SKM-1 treated with dmso at 0.1 percent for 144 hours (cell line): Measurements from ENCODE around the gene THEM4.
"Not testable (repeated sequence)": the region's sequence is repeated elsewhere in the genome, so short reads cannot be mapped to it uniquely, and the experiment has no call there.

Source experiments
- DNase-seq: peaks from one replicate; lab custom pipeline; 2025; ENCODE audit not compliant: unreplicated experiment; lab: John Stamatoyannopoulos, UW

The THEM4 gene

DNA sequence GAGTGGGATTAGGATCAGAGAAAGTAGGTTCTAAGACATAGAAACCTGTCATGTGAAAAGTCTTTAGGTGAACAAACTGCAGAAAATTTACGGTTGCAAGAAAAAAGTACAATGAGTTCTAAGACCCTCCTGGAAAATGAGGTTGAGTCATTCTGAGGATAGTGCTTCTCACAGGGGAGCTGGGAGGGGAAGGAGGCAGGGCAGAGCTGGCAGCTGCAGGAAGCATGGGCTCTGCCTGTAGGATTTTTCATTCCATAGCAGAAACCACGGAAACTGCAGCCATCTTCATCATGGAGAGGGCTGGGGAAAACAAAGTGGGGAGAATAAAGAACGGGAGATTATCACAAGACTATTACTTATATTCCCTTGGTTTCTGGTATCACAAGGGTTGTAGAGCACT lies 25.8 kb upstream of the THEM4 start:
- DNase-seq, result no peak

DNA sequence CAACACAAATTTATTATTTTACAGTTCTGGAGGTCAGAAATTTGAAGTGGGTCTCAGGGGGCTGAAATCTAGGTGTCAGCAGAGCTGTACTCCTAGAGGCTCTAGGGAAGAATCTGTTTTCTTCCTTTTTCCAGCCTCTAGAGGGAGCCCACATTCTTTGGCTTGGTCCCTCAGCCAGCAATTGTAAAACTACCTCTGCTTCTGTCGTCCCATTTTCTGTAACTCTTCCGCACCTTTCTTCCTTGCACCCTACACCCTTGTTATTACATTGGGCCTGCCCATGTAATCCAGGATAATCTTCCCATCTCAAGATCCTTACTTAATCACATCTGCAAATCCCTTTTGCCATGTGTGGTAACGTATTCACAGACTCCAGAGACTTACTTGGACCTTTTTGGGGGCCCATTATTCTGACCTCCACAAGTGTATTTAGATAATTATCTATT lies 24.8 kb upstream of the THEM4 start:
- DNase-seq, result peak; percentile 85

DNA sequence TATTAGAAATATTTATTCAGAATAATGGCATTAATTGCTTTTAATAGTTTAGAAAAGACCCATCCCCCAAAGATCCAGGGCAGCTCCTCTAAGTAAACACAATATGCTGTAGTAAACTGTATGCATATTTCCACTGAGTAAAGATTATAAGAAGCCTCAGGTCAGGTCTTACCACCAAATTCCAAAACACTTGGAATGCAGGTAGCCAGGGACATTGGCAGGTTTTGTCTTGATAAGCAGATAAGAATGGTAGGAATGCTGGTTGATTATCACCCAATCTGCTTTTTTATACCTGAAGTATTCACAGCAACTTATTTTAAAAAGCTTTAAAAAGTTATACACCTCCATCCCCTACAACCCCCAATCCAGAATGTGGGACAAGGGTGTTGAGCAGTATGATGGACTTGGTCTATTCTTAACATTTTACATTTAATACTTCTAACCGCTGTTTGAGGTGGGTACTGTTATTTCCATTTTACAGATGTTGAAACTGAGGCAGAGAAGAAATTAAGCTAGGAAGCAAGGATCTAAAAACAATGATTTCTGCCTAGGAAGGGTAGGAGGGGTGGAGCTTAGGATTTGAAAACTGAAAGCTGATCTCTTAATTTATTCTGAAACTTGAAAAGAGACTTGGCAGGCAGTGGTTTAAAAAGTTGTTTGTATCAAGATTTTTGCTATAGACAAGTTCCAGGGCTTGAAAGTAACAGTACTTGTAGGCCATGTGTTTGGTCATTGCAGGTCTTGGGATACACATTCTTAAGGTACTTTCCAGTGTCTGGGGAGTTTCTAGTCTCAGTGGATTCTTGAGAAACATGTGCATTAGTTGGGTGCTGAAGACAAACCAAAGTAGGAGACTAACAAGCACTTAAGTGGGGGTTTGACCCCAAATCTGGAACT lies 15.6 kb upstream of the THEM4 start:
- no peak for DNase-seq

DNA sequence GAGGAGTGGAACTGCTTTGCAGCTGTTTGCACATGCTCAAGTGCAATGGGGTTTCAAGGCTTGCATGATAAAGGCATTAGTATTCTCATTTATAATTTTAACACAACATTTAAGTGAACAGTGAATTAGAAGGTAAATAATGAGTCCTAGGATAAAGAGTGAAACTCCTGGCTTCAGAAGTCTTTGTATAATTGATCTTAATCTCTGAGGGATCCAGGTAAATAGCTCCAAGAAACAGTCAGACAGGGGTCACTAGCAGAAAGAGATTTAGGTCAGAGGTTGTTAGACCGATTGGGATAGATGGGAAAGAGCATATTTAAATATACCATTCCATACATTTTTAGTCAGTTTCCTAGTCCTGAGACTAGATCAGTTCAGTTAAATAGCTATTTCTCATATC lies 14.1 kb upstream of the THEM4 start:
- no peak for DNase-seq

DNA sequence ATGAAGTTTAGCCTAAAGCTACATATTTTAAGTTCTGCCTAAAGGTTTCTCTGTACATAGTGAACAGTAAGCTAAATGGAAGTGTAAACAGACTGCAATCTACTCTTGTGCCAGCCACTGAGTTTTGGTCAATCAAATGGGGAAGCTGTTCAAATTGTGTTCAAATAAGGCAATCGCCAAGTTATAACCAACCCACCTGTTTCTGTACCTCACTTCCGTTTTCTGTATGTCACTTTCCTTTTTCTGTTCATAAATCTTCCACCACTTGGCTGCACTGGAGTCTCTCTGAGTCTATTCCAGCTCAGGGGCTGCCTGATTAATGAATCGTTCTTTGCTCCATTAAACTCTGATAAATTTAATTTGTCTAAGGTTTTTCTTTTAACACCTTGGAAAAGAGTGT lies 10.8 kb upstream of the THEM4 start:
- DNase-seq, result peak; percentile 68

DNA sequence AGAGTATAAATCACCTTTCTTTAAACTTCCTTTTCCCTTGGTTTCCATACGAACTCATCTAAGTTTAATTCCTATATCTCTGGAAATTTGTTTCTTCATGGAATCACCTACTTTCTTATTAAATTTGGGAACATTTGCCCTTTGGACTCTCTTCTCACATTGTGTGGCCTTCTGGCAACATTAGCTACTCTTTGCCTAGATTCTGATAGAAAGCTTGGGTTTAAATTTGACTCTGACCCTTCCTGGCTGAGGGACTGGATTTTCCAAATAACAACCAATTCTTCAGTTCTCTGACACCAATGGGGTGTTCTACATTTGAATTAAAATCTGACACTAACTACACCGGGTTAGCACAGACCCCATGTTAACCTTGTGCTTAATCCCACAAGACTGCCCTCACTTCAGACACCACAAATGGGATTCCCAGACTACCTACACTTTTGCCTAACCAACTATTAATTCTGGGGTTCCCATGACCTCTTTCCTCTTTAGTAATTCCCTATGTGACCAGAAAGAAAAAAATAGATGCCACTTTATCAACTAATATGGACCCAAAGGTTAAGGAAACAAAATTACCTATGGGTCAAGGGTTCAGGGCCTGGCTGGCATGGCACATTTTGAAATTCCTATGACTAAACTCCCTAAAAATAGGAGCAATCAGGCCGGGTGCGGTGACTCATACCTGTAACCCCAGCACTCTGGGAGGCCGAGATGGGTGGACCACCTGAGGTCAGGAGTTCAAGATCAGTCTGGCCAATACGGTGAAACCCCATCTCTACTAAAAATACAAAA lies 9.7 kb upstream of the THEM4 start:
- DNase-seq, result no peak

DNA sequence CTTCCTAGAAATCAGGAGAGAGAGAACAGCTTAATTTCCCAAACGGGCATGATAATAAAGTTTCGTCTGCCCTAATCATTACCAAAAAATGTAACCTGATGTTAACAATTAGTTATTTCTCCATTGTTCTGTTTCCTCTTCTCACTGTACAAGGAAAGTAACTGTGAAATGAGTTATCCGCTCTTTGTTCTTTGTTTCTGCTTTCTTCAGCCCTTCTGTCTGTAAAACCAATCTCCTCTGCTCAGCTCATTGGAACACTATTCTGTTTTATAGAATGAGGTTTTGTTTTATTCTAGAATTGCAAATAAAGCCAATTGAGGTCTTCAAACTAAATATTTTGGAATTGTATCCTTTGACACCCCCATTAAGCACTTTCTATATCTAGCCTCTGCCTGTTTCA lies 8.8 kb upstream of the THEM4 start:
- DNase-seq, result no peak

DNA sequence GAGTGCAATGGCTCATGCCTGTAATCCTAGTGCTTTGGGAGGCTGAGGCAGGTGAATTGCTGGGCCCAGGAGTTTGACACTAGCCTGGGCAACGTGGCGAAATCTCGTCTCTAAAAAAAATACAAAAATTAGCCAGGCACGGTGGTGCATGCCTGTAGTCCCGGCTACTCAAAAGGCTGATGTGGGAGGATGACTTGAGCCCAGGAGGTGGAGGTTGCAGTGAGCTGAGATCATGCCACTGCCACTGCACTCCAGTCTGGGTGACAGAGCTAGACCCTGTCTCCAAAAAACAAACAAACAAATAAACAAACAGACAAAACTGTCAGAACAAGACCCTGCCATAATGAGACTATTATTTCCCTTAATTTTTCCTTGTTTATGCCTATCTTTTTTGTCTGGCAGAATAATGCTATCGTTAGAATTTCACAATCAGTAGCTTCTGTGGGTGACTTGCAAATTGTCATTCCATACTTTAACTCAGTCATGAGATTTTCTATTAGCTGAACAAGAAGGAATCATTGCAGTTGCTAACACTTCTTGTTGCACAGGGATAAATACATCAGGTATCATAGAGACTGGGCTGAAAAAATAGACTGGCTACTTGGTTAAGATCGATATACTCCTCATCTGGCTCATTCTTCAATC lies 7.5 kb upstream of the THEM4 start:
- DNase-seq, result no peak

DNA sequence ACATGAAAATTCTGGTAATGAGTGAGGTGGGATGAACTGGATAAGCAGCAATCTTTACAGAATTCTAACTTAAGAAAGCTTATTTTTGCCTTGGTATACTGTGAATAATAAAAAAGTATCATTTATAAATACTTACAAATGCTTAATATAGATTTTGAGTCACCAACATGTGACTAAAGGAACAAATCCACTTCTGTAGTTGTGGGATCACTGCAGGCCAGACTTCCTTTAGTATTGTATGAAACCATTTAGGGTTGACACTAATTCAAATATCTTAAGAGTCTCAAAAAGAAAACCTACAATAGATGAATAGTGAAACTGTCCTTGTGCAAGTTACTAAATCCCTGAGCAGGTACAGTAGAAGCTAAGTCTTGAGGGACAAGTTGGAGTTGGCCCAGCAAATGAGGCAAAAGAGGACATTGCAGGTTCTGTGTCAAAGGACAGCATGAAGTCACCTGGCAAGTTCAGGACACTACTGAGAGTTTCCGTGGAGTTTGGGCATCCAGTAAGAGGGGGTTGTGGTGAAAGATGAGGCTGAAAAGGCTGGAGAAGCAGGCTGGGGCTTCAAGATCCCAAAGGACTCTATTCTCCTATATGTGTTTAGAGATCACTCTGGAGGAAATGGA lies 5.9 kb upstream of the THEM4 start:
- DNase-seq, result no peak

DNA sequence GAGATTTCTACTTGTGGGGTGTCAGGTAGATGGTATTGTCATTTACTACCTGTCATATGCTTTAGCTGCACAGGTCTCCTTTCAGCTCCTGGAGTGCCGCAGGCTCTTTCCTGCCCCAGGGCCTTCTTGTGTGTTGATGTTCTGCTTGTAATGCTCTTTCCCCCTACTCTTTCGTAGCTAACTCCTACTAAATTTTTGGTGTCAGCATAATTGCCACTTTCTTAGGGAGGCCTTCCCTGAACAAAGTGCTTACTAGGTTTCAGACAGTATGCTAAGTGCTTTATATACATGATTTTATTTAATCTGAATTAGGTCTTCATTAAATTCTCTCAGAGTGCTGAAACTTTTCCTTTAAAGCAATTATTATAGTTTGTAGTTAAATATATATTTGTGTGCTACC lies 4.8 kb upstream of the THEM4 start:
- no peak for DNase-seq

DNA sequence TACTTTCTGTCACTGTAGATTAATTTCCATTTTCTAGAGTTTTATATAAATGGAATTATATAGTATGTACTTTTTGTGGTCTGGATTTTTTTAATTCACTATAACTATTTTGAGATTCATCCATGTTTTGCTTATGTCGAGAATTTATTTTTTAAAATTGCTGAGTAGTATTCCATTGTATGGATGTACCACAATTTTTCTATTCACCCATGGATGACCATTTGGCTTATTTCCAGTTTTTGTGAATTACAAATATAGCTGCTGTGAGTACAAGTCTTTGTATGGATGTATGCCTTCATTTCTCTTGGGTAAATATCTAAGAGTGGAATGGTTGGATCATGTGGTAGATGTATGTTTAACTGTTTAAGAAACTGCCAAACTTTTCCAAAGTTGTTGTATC lies 3.7 kb upstream of the THEM4 start:
- no peak for DNase-seq

DNA sequence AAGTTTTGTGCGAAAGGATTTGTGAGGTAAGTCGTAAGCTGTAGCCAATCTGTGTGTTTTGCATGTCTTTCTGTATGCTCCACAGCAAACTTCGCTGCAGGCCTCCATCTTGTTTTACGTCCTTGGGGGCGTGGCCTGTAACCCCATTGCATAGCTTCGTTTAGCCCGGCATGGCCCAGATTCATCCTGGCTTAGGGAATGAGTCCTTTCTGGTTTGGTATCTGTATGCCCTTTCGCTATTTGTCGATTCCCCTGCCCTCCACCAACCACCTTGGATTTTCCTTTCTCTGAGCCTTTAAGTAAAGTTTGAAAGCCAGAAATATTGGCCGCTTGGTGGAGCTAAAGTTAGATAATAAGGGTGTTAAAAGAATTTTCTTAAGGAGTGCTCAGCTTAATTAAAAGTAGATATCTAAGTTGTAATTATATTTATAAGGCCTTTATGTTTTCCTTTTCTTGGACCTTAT lies 1.1 kb downstream of the THEM4 start:
- DNase-seq, result peak; percentile 44

DNA sequence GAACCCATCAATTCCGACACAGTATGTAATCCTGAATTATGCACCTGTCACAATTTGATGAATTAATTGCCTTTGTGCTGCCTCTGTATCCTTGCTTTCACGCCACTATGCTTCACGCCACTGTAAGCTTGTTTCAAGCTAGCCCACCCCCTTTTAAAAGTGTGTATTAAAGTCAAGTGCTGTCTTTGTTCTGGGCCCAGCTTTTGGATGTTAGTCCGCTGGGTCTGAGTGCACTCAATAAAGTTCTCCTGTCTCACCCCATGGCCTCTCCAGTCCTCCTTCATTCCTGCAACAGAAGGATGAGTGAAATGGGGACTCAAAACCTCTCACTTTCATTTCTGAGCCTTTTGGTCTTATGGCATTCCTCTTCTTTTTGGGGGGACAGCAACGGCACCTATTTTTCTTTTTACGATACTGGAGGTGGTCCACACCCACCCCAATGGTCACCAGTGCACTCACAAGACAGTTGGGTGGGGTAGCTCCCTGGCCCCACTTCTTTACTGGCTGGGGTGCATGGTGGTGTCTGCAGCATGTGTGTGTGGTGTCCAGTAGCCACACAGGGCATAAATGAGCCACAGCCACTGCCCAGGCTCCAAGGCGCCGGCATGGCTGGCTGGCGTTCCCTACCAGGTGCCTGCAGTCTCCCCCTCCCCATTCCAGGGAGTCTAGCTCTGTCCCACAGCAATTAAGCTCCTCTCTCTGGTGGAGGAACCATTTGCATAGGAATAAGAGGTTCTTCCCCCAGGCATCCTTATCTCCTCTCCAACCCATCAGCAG lies 1.8 kb downstream of the THEM4 start:
- DNase-seq, result no peak

DNA sequence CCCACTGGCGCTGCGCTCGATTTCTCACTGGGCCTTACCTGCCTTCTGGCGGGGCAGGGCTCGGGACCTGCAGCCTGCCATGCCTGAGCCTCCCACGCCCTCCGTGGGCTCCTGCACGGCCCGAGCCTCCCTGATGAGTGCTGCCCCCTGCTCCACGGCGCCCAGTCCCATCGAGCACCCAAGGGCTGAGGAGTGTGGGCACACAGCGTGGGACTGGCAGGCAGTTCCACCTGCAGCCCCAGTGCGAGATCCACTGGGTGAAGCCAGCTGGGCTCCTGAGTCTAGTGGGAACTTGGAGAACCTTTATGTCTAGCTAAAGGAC lies 3.0 kb downstream of the THEM4 start:
- not testable (repeated sequence) for DNase-seq

DNA sequence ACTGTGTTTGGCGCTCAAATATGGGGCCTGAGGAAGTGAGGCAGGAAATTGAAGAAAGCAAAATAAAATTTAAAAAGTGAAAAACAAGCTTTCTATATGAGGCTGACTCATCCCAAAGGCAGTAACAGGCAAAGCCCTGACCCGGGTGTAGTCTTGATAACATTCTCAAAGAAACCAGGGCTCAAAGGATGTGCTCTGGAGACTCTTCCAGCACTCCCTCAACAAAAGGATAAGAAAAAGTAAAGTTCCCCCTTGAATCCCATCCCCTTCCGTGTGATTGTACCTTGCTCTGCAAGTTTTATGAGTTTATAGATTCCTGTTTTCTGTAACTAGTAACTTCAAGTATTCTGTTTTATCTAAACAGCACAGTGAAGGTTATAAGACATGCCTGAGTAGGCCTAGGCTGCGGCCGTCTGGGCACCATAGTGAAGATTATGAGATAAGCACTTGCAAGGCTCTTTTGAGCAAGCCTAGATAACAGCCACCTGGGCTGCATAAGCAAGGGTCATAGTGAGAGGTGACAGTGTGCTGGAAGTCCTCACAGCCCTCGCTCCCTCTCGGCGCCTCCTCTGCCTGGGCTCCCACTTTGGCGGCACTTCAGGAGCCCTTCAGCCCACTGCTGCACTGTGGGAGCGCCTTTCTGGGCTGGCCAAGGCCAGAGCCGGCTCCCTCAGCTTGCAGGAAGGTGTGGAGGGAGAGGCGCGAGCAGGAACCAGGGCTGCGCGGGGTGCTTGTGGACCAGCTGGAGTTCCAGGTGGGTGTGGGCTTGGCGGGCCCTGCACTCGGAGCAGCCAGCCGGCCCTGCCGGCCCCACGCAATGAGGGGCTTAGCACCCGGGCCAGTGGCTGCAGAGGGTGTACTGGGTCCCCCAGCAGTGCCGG lies 3.6 kb downstream of the THEM4 start:
- not testable (repeated sequence) for DNase-seq

DNA sequence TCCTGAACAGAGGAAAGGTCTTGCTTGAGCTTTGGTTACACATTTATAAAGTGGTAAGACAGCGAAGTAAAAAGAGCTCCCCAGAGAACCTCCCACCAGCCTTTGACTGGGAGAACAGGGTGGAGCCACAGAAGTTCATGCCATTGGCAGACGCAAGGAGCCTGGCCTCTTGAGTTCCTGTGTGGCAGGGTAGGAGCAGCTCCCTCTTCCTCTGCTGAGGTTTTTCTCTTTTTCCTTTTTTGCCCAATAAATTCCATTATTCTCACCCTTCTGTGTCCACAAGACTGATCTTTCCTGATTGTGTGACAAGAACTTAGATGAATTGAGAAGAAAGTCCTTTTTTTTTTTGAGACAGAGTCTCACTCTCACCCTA lies 4.3 kb downstream of the THEM4 start:
- no peak for DNase-seq

DNA sequence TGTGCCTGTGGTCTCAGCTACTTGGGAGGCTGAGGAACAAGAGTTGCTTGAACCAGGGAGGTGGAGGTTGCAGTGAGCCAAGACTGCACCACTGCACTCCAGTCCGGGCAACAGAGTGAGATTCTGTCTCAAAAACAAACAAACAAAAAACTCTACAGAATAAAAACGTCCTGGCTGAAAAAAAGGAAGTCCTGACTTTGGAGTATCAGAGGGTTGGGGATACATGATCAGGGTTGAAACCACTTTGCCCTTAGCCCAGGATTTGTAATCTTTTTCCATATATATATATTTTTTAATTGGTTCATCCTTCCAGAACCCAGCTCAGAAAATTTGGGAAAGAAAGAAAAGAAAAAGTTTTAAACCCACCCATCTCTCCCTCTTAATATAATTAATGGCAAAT lies 6.5 kb downstream of the THEM4 start:
- DNase-seq, result no peak

DNA sequence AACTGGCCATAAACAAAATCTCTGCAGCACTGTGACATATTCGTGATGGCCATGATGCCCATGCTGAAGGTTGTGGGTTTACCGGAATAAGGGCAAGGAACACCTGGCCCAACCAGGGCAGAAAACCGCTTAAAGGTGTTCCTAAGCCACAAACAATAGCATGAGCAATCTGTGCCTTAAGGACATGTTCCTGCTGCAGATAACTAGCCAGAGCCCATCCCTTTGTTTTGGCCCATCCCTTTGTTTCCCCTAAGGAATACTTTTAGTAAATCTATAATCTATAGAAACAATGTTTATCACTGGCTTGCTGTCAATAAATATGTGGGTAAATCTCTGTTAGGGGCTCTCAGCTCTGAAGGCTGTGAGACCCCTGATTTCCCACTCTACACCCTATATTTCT lies 8.5 kb downstream of the THEM4 start:
- not testable (repeated sequence) for DNase-seq

DNA sequence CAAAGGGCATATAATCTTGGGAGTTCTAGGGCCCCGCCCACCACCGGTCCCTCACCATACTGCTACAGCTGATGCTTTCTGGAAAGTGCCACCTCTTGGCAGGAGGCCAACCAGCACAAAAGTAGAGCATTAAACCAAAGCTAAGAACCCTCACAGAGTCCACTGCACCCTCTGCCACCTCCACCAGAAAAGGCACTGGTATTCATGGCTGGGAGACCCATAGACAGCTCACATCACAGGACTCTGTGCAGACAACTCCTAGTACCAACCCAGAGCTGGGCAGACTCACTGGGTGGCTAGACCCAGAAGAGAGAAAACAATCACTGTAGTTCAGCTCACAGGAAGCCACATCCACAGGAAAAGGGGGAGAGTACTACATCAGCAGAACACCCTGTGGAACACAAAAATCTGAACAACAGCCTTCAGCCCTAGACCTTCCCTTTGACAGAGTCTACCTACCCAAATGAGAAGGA lies 10.8 kb downstream of the THEM4 start:
- no peak for DNase-seq
